ENCODE data around the gene LBX1.

GRCh38 chr10:101256387-101256786, 27.1 kb upstream of the LBX1 start:
- TF ChIP-seq, protein P1, sequence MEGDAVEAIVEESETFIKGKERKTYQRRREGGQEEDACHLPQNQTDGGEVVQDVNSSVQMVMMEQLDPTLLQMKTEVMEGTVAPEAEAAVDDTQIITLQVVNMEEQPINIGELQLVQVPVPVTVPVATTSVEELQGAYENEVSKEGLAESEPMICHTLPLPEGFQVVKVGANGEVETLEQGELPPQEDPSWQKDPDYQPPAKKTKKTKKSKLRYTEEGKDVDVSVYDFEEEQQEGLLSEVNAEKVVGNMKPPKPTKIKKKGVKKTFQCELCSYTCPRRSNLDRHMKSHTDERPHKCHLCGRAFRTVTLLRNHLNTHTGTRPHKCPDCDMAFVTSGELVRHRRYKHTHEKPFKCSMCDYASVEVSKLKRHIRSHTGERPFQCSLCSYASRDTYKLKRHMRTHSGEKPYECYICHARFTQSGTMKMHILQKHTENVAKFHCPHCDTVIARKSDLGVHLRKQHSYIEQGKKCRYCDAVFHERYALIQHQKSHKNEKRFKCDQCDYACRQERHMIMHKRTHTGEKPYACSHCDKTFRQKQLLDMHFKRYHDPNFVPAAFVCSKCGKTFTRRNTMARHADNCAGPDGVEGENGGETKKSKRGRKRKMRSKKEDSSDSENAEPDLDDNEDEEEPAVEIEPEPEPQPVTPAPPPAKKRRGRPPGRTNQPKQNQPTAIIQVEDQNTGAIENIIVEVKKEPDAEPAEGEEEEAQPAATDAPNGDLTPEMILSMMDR (conservative IDR thresholded peaks at IDR 0.05), result no peak
- no peak for TF ChIP-seq ZFX (IDR thresholded peaks at IDR 0.05)

All from C4-2B (cell line).